ENCODE data around the gene PDE11A. TPM values are rescaled to one million over a fixed set of nuclear protein-coding genes. Genes with fewer than 3 reads are reported as not detected.

The PDE11A gene
- total RNA-seq, 6 experiments from 2014 or later: 1.2 to 3.1 (median 1.4) TPM

- H3K9me3 Mint-ChIP-seq: no peaks in the 10 kb centered on the region
- H3K36me3 Mint-ChIP-seq (ENCODE audit: low read depth): no peaks in the 10 kb centered on the region
- H3K4me3 Mint-ChIP-seq: peak overlapping the region; percentile 88
- no peak for DNase-seq
- H3K4me1 Mint-ChIP-seq (ENCODE audit: low read depth): peaks cover 72% of the 10 kb centered on the region
- peak overlapping the region; percentile 91 for H3K27ac Mint-ChIP-seq
- no peak for TF ChIP-seq CTCF (IDR thresholded peaks at IDR 0.05)
- H3K27me3 Mint-ChIP-seq (ENCODE audit: insufficient read depth): no peaks in the 10 kb centered on the region; the same call in 1 of the 2 replicates
Observed at GRCh38 chr2:178072000-178072382, 586 bp downstream of the PDE11A start.

GRCh38 chr2:178070824-178071223 is 1.8 kb downstream of the PDE11A start:
- peak; percentile 3 for DNase-seq
- H3K9me3 Mint-ChIP-seq: no peaks in the 10 kb centered on the region
- no peak for TF ChIP-seq CTCF (IDR thresholded peaks at IDR 0.05)

GRCh38 chr2:178069551-178069950 is 3.0 kb downstream of the PDE11A start:
- Mint-ChIP-seq H3K36me3 (ENCODE audit: low read depth) (no peaks in the 10 kb centered on the region), H3K4me1 (ENCODE audit: low read depth) (peaks cover 72% of the 10 kb centered on the region), H3K4me3 (no peak overlapping the region), H3K9me3 (no peaks in the 10 kb centered on the region), H3K27me3 (ENCODE audit: insufficient read depth) (no peaks in the 10 kb centered on the region; the same call in 1 of the 2 replicates), H3K27ac (no peak overlapping the region)
- peak; percentile 25 for DNase-seq
- TF ChIP-seq CTCF (IDR thresholded peaks at IDR 0.05): no peak; the same call in 1 of the 2 replicates

More at GRCh38 chr2:178070824-178071223, 1.8 kb downstream of the PDE11A start:
- H3K27me3 Mint-ChIP-seq (ENCODE audit: insufficient read depth): no peaks in the 10 kb centered on the region; the same call in 1 of the 2 replicates
- peaks cover 78% of the 10 kb centered on the region for H3K4me1 Mint-ChIP-seq (ENCODE audit: low read depth)
- no peaks in the 10 kb centered on the region for H3K36me3 Mint-ChIP-seq (ENCODE audit: low read depth)
- H3K4me3 Mint-ChIP-seq: peak overlapping the region; percentile 63
- H3K27ac Mint-ChIP-seq: peak overlapping the region; percentile 20

GRCh38 chr2:178068823-178069454 is 3.6 kb downstream of the PDE11A start:
- no peaks in the 10 kb centered on the region for H3K36me3 Mint-ChIP-seq (ENCODE audit: low read depth)
- H3K4me3 Mint-ChIP-seq: no peak overlapping the region
- no peaks in the 10 kb centered on the region for H3K9me3 Mint-ChIP-seq
- no peak overlapping the region for H3K27ac Mint-ChIP-seq
- no peak for DNase-seq
- TF ChIP-seq CTCF (IDR thresholded peaks at IDR 0.05): no peak
- peaks cover 65% of the 10 kb centered on the region for H3K4me1 Mint-ChIP-seq (ENCODE audit: low read depth)
- no peaks in the 10 kb centered on the region; the same call in 1 of the 2 replicates for H3K27me3 Mint-ChIP-seq (ENCODE audit: insufficient read depth)

GRCh38 chr2:178066890-178067669 is 5.5 kb downstream of the PDE11A start:
- TF ChIP-seq CTCF (IDR thresholded peaks at IDR 0.05): no peak
- no peak overlapping the region for H3K27ac Mint-ChIP-seq
- H3K4me3 Mint-ChIP-seq: no peak overlapping the region
- no peaks in the 10 kb centered on the region for H3K9me3 Mint-ChIP-seq
- H3K4me1 Mint-ChIP-seq (ENCODE audit: low read depth): peaks cover 47% of the 10 kb centered on the region
- no peaks in the 10 kb centered on the region; the same call in 1 of the 2 replicates for H3K27me3 Mint-ChIP-seq (ENCODE audit: insufficient read depth)
- no peaks in the 10 kb centered on the region for H3K36me3 Mint-ChIP-seq (ENCODE audit: low read depth)
- no peak for DNase-seq

Data from HFFc6 (cell line).